Measurements from ENCODE around the gene TUBA3C. TPM values are rescaled to one million over a fixed set of nuclear protein-coding genes. Genes with fewer than 3 reads are reported as not detected.
"Not testable (repeated sequence)": the region's sequence is repeated elsewhere in the genome, so short reads cannot be mapped to it uniquely, and the experiment has no call there.

Gene TUBA3C
- polyA plus RNA-seq (ENCODE audit: insufficient read length in 10 of 10), result under 1 TPM in 2 of 10 donors, not detected in 8; 0.19 to 0.23 TPM
- long read RNA-seq, donor 1, result 0 reads
- long read RNA-seq, donor 2, result 0 reads
- long read RNA-seq, donor 3, result 0 reads
- long read RNA-seq, donor 4, result 0 reads
- long read RNA-seq, donor 5, result 0 reads
- long read RNA-seq, donor 6, result 0 reads
- long read RNA-seq, donor 7, result 0 reads
- long read RNA-seq, donor 8, result 0 reads
- long read RNA-seq, donor 9, result 0 reads

- no peak for DNase-seq
Measured at GRCh38 chr13:19181621-19182485, at the start of gene TUBA3C. Gene TUBA3C, minus strand, starts transcription at chr13:19181824. Its CDS starts 77 bp downstream, at chr13:19181747.

DNA sequence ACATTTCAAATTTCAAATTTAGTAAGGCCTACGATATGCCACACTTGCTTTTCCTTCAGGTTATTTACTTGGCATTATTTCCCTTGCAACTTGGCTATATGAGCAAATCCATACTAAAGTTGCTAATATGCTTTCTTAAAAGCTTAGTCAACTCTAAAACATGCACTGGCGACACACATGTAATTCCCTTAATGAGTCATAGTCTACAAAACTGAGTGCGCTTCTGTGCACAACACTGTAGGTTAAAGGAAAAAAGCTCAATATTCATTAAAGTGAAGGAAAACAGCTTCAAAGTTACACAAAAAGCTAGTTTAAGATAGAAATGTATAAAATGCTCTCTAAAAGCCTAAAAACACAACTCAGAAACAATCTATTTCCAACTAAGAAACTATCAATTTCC is 25.8 kb upstream of the TUBA3C start:
- DNase-seq, result not testable (repeated sequence)

GRCh38 chr13:19192622-19193021 is 11.0 kb upstream of the TUBA3C start:
- DNase-seq, result not testable (repeated sequence)

DNA sequence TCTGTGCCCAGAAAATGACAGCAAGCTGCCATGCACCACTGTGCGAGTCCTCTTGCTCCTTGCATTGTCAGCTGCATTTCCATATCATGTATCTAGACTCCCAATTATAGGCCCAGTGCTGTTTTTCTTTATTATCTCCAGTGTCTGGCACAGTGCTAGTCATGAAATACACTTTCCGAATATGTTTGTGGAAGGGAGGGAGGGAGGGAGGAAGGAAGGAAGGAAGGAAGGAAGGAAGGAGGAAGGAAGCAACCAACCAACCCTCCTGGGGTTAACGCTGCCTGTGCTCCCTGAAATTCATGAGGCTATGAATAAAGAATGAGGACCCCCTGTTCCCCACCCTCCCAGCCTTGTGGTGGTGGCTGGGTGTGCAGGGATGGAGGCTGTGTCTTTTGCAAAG is 8.3 kb upstream of the TUBA3C start:
- DNase-seq, result not testable (repeated sequence)

DNA sequence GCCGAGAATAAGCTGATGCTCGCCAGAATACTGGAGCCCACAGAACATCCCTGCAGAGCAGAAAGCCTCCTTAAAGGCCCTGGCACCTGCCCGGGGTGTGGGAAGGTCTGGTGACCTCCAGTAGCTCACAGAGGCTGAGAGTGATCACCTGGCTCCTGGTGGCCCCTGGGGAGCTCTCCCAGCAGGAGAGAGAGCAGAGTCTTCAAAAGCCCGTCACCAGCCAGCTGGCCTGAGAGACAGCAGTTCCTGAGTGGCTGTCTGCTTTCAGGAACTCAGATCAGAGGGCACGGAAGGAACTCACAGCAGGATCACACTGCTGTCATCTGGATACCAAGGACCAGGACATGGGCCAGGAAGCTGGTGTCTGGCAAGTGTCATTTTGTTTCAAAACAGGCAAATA is 7.7 kb upstream of the TUBA3C start:
- DNase-seq, result not testable (repeated sequence)

GRCh38 chr13:19185865-19186645 is 4.4 kb upstream of the TUBA3C start:
- no peak for DNase-seq

GRCh38 chr13:19185086-19185864 is 3.7 kb upstream of the TUBA3C start:
- DNase-seq, result no peak

DNA sequence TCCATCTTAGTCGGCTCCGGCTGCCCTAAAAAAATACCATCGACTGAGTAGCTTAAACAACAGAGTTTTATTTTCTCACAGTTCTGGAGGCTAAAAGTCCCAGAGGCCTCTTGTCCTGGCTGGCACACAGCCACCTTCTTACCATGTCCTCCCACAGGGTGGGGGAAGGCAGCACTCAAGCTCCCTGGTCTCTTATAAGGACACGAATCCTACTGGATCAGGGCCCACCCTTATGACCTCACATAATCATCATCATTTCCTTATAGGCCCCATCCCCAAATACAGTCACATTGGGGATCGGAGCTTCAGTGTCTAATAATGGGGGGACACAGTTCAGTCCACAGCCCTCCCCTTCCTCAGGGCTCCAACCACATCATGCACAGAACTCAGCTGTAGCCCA is 2.6 kb upstream of the TUBA3C start:
- DNase-seq, result no peak

GRCh38 chr13:19183676-19184075 is 2.1 kb upstream of the TUBA3C start:
- no peak for DNase-seq

- DNase-seq, result no peak
Measured at GRCh38 chr13:19182536-19182935, 912 bp upstream of the TUBA3C start.

DNA sequence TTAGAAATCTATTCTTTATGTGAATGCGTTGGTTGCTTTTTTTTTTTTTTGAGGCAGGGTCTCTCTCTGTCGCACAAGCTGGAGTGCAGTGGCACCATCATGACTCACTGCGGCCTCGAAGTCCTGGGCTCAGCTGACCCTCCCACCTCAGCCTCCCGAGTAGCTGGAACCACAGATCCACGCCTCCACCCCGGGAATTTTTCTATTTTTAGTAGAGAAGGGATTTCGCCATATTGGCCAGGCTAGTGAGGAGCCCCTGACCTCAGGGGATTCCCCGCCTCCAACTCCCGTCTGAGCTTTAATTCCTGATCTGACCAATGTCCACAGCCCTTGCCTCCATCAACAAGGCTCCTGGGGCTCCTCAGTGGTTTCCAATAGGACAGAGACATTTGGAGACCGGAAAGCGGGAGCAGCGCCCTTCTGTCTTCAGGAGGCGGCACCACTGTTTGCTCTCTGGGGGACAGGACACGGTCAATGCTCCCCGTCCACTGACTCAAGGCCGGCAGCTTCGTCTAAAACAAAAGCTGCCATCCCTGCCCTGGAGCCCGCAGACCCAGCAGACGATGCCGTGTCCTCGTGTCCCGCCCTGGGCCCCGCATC is 503 bp downstream of the TUBA3C start:
- no peak for DNase-seq

DNA sequence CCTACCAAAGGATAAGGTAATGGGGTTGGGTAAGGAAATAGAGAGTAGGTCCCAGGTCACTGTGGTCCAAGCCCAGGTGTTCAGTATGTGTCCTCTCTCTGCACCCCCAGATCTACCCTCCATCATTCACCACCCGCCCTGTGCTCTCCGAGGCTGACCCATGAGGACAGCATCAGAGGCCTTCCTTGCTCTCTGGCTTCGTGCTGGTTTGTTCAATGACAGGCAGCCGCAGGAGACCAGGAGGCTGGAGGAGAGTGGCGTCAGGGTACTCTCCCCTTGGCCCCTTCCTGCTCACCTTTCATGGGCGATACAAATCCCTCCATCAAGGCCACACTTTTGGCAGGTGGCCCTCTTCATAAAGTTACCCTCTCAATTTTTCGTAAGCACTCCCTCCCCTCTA is 1.7 kb downstream of the TUBA3C start:
- no peak for DNase-seq

DNA sequence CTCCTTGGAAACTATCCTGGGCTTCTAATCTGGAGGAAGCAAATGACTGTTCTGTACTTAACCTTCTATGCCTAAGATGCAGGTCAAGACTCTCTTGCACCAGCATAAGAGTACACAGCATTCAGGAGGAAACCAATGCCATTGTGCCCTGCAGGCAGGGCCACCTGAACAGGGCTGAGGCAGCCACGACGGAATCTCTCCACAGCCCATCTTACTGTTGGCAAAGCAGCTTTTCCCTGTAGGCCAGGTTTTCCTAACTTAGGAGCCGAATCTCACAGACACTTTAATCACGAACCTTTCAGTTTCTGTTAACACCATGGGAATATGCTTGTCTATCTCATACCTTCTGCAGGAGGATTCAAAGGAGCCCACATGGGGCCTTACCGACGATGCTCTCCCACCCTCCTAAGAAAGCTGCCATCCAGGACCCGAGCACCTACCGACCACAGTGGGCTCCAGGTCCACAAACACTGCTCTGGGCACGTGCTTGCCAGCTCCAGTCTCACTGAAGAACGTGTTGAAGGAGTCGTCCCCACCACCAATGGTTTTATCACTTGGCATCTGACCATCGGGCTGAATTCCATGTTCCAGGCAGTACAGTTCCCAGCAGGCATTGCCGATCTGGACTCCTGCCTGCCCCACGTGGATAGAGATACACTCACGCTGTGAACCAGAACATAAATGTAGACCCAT is 2.6 kb downstream of the TUBA3C start:
- no peak for DNase-seq

GRCh38 chr13:19176981-19177776 is 4.4 kb downstream of the TUBA3C start:
- not testable (repeated sequence) for DNase-seq

GRCh38 chr13:19173752-19174151 is 7.9 kb downstream of the TUBA3C start:
- no peak for DNase-seq

GRCh38 chr13:19172647-19173030 is 9.0 kb downstream of the TUBA3C start:
- DNase-seq, result no peak

DNA sequence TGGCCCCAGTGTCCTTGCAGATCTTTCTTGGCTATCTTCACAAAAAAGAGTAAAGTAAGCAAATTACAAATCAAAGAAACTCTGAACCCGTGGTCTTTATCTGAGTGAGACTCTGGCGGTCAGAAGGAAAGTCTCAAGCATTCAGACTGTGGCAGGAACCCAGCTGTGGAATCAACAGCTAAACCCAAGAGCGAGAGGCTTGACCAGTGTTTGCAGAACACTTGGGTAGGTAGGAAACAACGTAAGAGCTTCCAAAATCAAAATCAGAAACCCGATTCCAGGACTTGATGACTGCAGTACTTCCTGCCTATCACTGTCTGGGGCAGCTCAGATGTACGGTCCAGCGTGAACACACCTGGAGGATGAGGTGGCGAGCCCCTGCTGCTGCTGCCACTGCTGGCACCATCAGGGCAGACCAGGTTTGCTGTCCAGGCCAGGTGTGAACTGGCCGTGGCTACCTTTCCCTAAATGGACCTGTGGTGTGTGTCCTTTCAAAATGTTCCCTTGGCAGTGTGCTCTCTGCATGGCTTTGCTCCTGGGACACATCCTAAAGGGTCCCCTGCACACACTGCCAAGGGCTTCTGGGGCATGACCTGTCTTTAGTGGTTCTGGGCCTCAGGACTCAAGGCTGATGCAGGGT is 9.5 kb downstream of the TUBA3C start:
- DNase-seq, result no peak

GRCh38 chr13:19171563-19171962 is 10.1 kb downstream of the TUBA3C start:
- no peak for DNase-seq

- no peak for DNase-seq
Measured at GRCh38 chr13:19169991-19170390, 11.6 kb downstream of the TUBA3C start.
